BJ (cell line): ENCODE measurements around the gene DCLK3. TPM values are rescaled to one million over a fixed set of nuclear protein-coding genes. Genes with fewer than 3 reads are reported as not detected.

Experiments
- CTCF ChIA-PET: fragments of 350-600 bp; formaldehyde crosslinking; extraction: SDS; loops from one replicate; lab custom pipeline; 2021; ENCODE audit warnings: antibody characterized with exemption, inconsistent platforms; lab: Yijun Ruan, JAX
- POLR2A ChIA-PET: fragments of 300-600 bp; sonication (Branson Sonifier 250); formaldehyde crosslinking; extraction: SDS; loops from one replicate; lab custom pipeline; 2021; ENCODE audit warnings: antibody characterized with exemption; lab: Charles Lee
- DNase-seq: peaks from one replicate; pipeline ENCODE4 v3.0.0-alpha.2; 2011; ENCODE audit warnings: low read depth
- H3K27me3 ChIP-seq: 2 replicates; pipeline ENCODE4 v1.6.0; 2011; ENCODE audit warnings: low read length; ENCODE audit not compliant: control insufficient read depth, insufficient read depth
- H3K36me3 ChIP-seq: 2 replicates; pipeline ENCODE4 v1.5.1; 2011; ENCODE audit warnings: low read length; ENCODE audit not compliant: control insufficient read depth, insufficient read depth
- H3K4me3 ChIP-seq: 2 replicates; pipeline ENCODE4 v1.5.1; 2011; ENCODE audit warnings: low read depth, mild to moderate bottlenecking, control low read depth, low read length
- polyA plus RNA-seq: library from polyadenylated mRNA; depleted of rRNA; stranded (reverse); fragments of >200 nt; gene quantifications from 2 replicates; pipeline ENCODE4 v1.2.3, GENCODE V29; 2011
- TF ChIP-seq, protein P1 (sequence below): IDR thresholded peaks from 2 replicates; pipeline ENCODE4 v1.5.1; 2011; ENCODE audit warnings: low read depth, mild to moderate bottlenecking, control low read depth, inconsistent platforms, low read length, moderate library complexity; ENCODE audit not compliant: insufficient read depth

DCLK3 gene
- polyA plus RNA-seq, 1 experiment, result not detected

DNA sequence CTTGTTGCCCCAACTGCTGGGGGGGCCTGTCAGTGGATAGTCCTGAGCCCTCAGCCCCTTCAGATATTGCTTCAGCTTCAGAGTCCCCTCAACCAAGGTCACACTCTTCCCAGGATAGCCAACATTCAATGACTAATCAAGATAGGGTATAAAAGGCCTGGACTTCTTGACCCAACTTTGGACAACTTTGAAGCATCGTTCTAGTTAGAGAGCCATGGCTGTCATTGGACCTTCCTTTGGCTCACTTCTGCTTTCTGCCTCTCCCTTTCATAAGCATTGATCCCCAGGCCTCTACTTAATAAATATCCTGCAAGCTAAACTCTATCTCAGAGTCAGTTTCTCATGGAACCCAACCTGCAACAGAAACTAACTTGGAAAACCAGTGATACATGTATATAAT is 31.3 kb upstream of the DCLK3 start:
- DNase-seq, result no peak
- Histone ChIP-seq H3K27me3 (peaks cover 3% of the 10 kb centered on the region; the same call in 1 of the 2 replicates), H3K36me3 (no peaks in the 10 kb centered on the region), H3K4me3 (no peak overlapping the region)
- ChIA-PET CTCF (interaction anchor here (0.6 kb wide), 1 partner anchor 14 kb away, joined by 5 read pairs; no protein-coding TSS in a partner anchor), POLR2A (no interaction called here)
- TF ChIP-seq, protein P1, sequence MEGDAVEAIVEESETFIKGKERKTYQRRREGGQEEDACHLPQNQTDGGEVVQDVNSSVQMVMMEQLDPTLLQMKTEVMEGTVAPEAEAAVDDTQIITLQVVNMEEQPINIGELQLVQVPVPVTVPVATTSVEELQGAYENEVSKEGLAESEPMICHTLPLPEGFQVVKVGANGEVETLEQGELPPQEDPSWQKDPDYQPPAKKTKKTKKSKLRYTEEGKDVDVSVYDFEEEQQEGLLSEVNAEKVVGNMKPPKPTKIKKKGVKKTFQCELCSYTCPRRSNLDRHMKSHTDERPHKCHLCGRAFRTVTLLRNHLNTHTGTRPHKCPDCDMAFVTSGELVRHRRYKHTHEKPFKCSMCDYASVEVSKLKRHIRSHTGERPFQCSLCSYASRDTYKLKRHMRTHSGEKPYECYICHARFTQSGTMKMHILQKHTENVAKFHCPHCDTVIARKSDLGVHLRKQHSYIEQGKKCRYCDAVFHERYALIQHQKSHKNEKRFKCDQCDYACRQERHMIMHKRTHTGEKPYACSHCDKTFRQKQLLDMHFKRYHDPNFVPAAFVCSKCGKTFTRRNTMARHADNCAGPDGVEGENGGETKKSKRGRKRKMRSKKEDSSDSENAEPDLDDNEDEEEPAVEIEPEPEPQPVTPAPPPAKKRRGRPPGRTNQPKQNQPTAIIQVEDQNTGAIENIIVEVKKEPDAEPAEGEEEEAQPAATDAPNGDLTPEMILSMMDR, result no peak

GRCh38 chr3:36792342-36792741 is 28.0 kb upstream of the DCLK3 start:
- POLR2A ChIA-PET, result no interaction called here
- CTCF ChIA-PET, result interaction anchor here (0.6 to 1.6 kb wide), 5 partner anchors 20 to 540 kb away, joined by 3 to 8 read pairs (median 4); no protein-coding TSS in a partner anchor
- TF ChIP-seq, protein P1, result peak; percentile 48

DNA sequence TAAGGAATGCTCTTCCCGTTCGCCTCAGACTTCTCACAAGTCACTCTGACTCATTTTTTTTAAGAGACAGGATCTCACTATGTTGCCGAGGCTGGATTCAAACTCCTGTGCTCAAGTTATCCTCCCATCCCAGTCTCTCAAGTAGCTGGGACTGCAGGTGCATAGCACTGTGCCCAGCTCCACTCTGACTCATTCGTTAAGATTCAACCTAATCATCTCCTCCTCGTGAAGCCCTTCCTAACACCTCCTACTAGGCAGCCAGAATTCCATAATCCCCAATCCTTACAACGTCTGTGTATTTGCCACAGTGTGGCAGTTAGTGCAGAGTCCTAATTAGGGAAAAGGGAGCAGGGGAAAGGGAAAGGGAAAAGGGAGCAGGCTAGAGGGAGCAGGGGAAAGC is 26.4 kb upstream of the DCLK3 start:
- ChIA-PET CTCF (interaction anchor here (0.6 to 1.2 kb wide), 2 partner anchors 150 to 169 kb away, joined by 3 read pairs; no protein-coding TSS in a partner anchor), POLR2A (no interaction called here)
- TF ChIP-seq, protein P1, result no peak
- Histone ChIP-seq H3K27me3 (peaks cover 3% of the 10 kb centered on the region; the same call in 1 of the 2 replicates), H3K4me3 (no peak overlapping the region), H3K36me3 (no peaks in the 10 kb centered on the region)
- no peak for DNase-seq

More at GRCh38 chr3:36792342-36792741, 28.0 kb upstream of the DCLK3 start:
- Histone ChIP-seq H3K36me3 (no peaks in the 10 kb centered on the region), H3K27me3 (peaks cover 3% of the 10 kb centered on the region; the same call in 1 of the 2 replicates), H3K4me3 (no peak overlapping the region)
- no peak for DNase-seq

DNA sequence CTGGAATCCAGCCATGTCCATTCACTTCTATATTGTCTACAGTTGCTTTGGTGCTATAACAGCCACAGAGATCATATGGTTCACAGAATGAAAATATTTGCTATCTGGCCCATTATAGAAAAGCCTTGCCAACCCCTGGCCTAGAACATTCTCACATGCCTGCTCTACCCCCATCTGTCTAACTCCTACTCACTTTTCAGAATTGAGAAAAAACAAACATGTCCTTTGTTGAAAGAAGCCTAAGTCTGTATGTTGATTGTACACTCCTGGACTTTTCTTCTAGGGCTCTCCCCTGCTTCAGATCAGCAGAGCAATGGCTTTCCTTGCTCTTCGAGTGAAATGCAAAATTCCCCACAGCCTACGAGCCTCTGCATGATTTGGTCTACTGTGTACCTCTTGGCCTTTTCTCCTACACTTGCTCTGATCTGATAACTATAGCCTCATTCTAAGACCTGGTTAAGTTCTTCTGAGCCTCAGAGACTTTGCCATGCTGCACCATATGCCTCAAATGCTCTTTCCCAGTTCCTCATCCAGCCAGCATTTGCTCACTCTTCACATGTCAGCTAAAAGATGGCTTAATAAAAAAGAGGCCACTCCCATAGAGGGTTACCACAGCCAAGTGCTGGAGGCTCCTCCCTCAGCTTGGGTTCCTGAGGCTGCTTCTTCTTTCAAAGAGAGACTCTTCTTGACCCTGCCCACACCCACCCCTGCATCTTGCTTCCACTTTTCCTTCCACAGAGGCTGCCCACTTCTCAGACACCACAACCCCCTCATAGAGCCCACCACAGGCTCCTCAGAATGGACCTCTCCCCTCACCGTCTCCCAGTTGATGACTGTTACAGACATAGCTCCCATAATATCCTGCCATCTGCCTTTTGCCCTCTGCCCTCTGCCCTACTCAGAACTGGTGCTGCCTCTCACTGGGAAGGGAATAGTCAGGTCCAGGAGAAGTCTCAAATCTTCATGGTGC is 22.9 kb upstream of the DCLK3 start:
- H3K27me3 ChIP-seq, result peaks cover 3% of the 10 kb centered on the region; the same call in 1 of the 2 replicates
- ChIA-PET POLR2A (no interaction called here), CTCF (interaction anchor here (1.2 kb wide), 1 partner anchor 171 kb away, joined by 3 read pairs; no protein-coding TSS in a partner anchor)
- TF ChIP-seq, protein P1, result no peak
- no peak for DNase-seq
- H3K4me3 ChIP-seq, result no peak overlapping the region
- no peaks in the 10 kb centered on the region for H3K36me3 ChIP-seq

DNA sequence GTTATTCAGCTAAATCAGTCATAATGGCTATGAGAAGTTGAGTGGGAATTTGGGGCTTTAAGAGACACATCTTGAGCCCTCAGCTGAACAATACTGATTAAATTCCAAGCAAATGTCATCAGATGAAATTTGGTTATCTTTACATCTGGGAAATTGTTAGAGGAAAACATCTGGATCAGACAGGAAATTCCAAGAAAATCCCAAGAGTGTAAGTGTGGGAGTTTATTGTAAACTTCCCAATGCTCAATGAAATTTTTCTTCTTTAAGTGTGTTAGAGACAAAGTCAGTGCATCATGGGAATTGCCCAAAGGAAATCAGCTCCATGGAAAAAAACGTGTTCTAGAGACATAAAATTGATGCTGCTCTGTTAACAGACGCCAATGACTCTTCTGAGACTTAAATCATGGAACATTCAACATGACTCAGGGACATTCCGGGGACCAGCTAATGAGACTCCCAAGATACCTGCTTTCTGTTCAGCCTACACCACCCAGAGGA is 19.8 kb upstream of the DCLK3 start:
- Histone ChIP-seq H3K36me3 (no peaks in the 10 kb centered on the region), H3K4me3 (no peak overlapping the region), H3K27me3 (no peaks in the 10 kb centered on the region)
- TF ChIP-seq, protein P1, result no peak
- CTCF ChIA-PET, result interaction anchor here (2.0 kb wide), 1 partner anchor 9 kb away, joined by 5 read pairs; no protein-coding TSS in a partner anchor
- POLR2A ChIA-PET, result interaction anchor here (0.5 kb wide), 1 partner anchor 11 kb away, joined by 3 read pairs; no protein-coding TSS in a partner anchor
- no peak for DNase-seq
